Astrocyte of the hippocampus (primary cell): ENCODE results near the gene PFDN5.
"Not testable (repeated sequence)": the region's sequence is repeated elsewhere in the genome, so short reads cannot be mapped to it uniquely, and the experiment has no call there.

Source experiments
- DNase-seq: peaks from one replicate; pipeline ENCODE4 v3.0.0; 2011; ENCODE audit warnings: low read depth, low spot score

PFDN5 gene

GRCh38 chr12:53286448-53286847 lies 8.9 kb upstream of the PFDN5 start:
- no peak for DNase-seq

GRCh38 chr12:53287741-53288216 lies 7.6 kb upstream of the PFDN5 start:
- DNase-seq = peak; percentile 75

GRCh38 chr12:53288322-53288721 lies 7.0 kb upstream of the PFDN5 start:
- DNase-seq = no peak

GRCh38 chr12:53289891-53290290 lies 5.5 kb upstream of the PFDN5 start:
- DNase-seq = no peak

- DNase-seq = no peak
Measured at GRCh38 chr12:53290661-53291060, 4.7 kb upstream of the PFDN5 start.

GRCh38 chr12:53292426-53292825 lies 2.9 kb upstream of the PFDN5 start:
- no peak for DNase-seq

- DNase-seq = no peak
Measured at GRCh38 chr12:53295891-53296219, 513 bp downstream of the PFDN5 start.

GRCh38 chr12:53297106-53297505 lies 1.8 kb downstream of the PFDN5 start:
- not testable (repeated sequence) for DNase-seq

GRCh38 chr12:53298164-53298563 lies 2.8 kb downstream of the PFDN5 start:
- DNase-seq = peak; percentile 19

- DNase-seq = peak; percentile 49
Measured at GRCh38 chr12:53299101-53299453, 3.7 kb downstream of the PFDN5 start.

GRCh38 chr12:53299454-53300180 lies 4.3 kb downstream of the PFDN5 start, which contains the start of gene MYG1:
MYG1 (plus strand) TSS chr12:53299695; CDS start chr12:53299738, 43 bp downstream.
- peak; percentile 93 for DNase-seq

GRCh38 chr12:53300187-53300586 lies 4.8 kb downstream of the PFDN5 start:
- peak; percentile 32 for DNase-seq

- DNase-seq = no peak
Measured at GRCh38 chr12:53302903-53303302, 7.6 kb downstream of the PFDN5 start.

- DNase-seq = no peak
Measured at GRCh38 chr12:53306826-53307225, 11.5 kb downstream of the PFDN5 start.

- DNase-seq = no peak
Measured at GRCh38 chr12:53308276-53308675, 12.9 kb downstream of the PFDN5 start.

GRCh38 chr12:53313996-53314395 lies 18.7 kb downstream of the PFDN5 start:
- no peak for DNase-seq

- no peak for DNase-seq
Measured at GRCh38 chr12:53320352-53321195, 25.2 kb downstream of the PFDN5 start.

GRCh38 chr12:53324113-53324778 lies 28.9 kb downstream of the PFDN5 start:
- no peak for DNase-seq

- DNase-seq = peak; percentile 95
Measured at GRCh38 chr12:53324779-53325510, 29.6 kb downstream of the PFDN5 start.

- peak; percentile 56 for DNase-seq
Measured at GRCh38 chr12:53325511-53326061, 30.2 kb downstream of the PFDN5 start.

GRCh38 chr12:53326460-53327185 lies 31.3 kb downstream of the PFDN5 start:
- DNase-seq = no peak
